ENCODE measurements around the gene TNFRSF4.

Gene TNFRSF4

DNA sequence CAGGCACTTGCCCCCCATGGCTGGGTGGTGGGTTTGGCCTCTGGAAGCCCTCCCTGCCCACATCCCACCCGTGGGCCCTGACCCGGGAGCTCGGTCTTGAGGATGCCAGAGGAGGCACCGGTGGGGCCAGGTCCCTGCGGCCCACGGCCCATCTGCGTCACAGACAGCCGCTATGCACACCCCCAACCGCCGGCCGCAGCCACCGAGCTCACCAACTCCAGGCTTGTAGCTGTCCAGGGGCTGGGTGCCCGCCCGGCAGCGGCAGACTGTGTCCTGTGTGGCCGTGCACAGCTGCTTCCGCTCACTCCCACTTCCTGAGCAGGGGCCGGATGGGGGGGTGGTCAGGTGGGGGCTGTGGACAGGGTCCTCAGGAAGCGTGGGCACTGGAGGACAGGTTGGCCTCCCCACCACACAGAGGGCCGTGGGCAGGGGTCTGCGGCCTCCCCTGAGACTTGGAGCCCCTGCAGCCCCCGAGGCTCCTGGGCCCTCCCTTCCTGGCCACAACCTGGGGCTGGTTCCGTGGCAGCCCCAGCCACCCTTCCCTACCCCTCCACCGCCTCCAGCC is 1.1 kb downstream of the TNFRSF4 start:
- Mint-ChIP-seq H3K27me3 (ENCODE audit: low read depth) (peaks cover 6% of the 10 kb centered on the region), H3K9me3 (no peaks in the 10 kb centered on the region), H3K36me3 (ENCODE audit: low read depth) (peaks cover 5% of the 10 kb centered on the region), H3K27ac (no peak overlapping the region), H3K4me3 (no peak overlapping the region), H3K4me1 (peaks cover 7% of the 10 kb centered on the region)
- TF ChIP-seq, protein P1, sequence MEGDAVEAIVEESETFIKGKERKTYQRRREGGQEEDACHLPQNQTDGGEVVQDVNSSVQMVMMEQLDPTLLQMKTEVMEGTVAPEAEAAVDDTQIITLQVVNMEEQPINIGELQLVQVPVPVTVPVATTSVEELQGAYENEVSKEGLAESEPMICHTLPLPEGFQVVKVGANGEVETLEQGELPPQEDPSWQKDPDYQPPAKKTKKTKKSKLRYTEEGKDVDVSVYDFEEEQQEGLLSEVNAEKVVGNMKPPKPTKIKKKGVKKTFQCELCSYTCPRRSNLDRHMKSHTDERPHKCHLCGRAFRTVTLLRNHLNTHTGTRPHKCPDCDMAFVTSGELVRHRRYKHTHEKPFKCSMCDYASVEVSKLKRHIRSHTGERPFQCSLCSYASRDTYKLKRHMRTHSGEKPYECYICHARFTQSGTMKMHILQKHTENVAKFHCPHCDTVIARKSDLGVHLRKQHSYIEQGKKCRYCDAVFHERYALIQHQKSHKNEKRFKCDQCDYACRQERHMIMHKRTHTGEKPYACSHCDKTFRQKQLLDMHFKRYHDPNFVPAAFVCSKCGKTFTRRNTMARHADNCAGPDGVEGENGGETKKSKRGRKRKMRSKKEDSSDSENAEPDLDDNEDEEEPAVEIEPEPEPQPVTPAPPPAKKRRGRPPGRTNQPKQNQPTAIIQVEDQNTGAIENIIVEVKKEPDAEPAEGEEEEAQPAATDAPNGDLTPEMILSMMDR (IDR thresholded peaks at IDR 0.05; ENCODE audit: unreplicated experiment in 3 of 3), result no peak

DNA sequence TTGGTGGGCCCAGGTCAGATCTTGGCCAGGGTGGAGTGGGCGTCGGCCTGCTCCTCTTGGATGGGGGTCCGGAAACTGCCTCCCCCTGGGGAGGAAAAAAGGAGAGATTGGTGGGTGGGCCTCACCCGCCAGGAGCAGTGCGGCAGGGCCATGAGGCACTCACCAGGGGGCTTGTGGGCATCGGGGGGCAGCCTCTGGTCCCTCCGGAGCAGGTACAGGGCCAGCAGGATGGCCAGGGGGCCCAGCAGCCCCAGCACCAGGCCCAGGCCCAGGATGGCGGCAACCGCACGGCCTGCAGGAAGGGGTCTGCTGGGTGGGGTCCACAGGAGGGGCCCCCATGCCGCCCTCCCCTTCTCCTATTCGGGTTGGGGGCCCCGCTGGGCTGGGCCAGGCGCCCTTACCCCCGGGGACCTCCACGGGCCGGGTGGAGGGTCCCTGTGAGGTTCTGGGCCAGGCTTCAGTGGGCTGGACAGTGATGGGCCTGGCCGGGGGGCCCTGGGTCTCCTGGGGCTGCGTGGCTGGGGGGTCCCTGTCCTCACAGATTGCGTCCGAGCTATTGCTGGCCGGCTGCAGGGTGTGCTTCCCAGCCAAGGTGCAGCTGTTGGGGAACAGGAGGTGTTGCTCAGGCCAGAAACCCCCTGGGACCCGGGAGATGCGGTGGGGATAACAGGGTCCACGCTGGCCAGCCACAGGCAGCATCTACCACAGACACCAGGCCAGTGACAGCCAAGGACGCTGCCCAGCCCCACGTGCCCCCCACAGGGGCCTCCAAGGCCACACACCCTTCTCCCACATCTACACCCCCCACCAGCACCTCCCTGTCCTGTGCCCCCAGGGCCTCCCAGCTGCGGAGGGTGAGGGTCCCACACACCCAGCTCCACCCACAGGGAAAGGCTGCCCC is 2.2 kb downstream of the TNFRSF4 start:
- Mint-ChIP-seq H3K4me1 (peaks cover 9% of the 10 kb centered on the region), H3K27ac (no peak overlapping the region), H3K27me3 (ENCODE audit: low read depth) (peaks cover 9% of the 10 kb centered on the region), H3K36me3 (ENCODE audit: low read depth) (peaks cover 4% of the 10 kb centered on the region), H3K9me3 (no peaks in the 10 kb centered on the region), H3K4me3 (no peak overlapping the region)
- TF ChIP-seq, protein P1 (IDR thresholded peaks at IDR 0.05; ENCODE audit: unreplicated experiment in 3 of 3), result no peak

DNA sequence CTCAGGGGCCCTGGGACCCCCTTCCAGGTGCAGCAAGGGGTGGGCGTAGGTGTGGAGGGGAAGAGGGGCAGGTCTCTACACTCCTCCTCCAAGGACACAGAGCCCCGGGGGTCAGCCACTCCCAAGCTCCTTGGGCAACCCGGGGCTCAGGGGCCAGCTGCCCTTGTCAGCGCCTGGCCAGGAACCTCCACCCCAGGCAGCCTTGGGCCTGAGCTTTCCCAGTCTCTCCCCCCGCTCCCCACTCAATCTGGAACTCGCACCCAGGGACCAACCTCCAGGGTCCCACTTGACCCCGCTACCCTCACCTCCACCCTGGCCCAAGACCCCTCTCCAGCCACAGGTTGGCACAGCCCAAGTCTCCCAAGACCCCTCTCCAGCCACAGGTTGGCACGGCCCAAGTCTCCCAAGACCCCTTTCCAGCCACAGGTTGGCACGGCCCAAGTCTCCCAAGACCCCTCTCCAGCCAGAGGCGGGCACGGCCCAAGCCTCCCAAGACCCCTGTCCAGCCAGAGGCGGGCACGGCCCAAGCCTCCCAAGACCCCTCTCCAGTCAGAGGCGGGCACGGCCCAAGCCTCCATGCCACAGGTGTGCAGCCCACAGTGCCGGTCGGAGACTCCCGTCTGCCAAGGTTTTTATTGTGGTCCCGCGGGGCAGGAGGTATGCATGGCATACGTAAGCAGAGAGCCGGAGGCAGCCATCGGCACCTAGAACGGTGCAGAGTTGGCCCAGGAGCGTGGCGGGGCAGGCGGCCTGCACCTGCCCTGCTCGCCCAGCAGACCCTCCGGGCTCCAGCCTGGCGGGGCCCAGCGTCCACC is 3.0 kb downstream of the TNFRSF4 start:
- Mint-ChIP-seq H3K9me3 (no peaks in the 10 kb centered on the region), H3K27ac (no peak overlapping the region), H3K4me1 (peaks cover 9% of the 10 kb centered on the region), H3K36me3 (ENCODE audit: low read depth) (no peaks in the 10 kb centered on the region), H3K4me3 (no peak overlapping the region), H3K27me3 (ENCODE audit: low read depth) (peaks cover 14% of the 10 kb centered on the region)
- TF ChIP-seq, protein P1 (IDR thresholded peaks at IDR 0.05; ENCODE audit: unreplicated experiment in 3 of 3), result no peak

DNA sequence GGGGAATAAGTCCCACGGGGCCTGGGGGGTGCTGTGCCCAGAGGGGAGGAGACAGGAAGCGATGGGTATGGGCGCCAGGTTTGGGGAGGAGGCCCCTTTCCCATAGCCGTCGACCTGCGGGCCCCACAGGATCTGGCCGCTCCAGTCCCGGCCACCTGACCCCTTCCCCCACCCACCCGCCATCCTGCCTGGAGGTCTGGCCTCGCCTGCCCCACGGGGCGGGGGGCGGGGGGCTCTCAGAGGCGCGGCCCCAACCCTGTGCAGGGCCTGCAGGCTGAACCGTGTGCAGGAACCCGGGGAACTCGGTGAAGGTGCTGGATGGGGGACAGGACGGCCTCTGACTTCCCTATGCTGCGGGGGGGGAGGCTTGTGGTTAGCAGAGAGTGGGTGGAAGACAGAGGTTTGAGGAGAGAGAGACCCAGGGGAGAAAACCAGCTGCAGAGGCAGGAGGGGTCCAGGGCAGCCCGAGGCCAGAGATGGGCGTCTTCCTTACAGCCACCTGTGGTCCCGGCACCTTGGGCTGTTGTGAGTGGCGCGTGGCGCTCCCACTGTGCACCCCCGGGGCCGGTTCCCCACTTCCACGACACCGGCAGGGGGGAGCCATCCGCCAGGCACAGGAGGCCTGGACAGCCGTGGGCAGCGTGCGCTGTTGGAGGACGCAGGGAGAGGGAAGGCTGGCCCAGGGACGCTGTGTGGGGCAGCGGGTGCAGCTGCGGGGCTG is 5.1 kb downstream of the TNFRSF4 start:
- Mint-ChIP-seq H3K36me3 (ENCODE audit: low read depth) (no peaks in the 10 kb centered on the region), H3K27ac (no peak overlapping the region), H3K4me3 (no peak overlapping the region), H3K4me1 (peaks cover 9% of the 10 kb centered on the region), H3K27me3 (ENCODE audit: low read depth) (peaks cover 14% of the 10 kb centered on the region), H3K9me3 (no peaks in the 10 kb centered on the region)
- TF ChIP-seq, protein P1 (IDR thresholded peaks at IDR 0.05; ENCODE audit: unreplicated experiment in 3 of 3), result no peak

DNA sequence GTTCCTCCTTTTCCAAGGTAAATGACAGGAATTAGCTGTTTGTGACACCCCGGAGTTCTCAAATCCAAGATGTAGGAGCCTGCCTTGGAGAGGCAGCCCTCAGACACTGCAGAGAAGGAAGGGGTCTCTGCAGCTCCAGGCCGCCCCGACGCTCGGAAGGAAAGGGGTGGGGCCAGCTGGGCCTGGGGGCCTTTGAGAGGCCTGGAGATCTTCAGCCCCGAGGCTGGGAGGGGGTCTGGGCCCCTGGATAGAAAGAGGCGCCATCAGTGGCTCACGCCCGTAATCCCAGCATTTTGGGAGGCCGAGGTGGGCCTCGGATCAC is 6.4 kb downstream of the TNFRSF4 start:
- Mint-ChIP-seq H3K36me3 (ENCODE audit: low read depth) (no peaks in the 10 kb centered on the region), H3K9me3 (no peaks in the 10 kb centered on the region), H3K4me3 (no peak overlapping the region), H3K27ac (no peak overlapping the region), H3K27me3 (ENCODE audit: low read depth) (peaks cover 14% of the 10 kb centered on the region), H3K4me1 (peaks cover 9% of the 10 kb centered on the region)
- TF ChIP-seq, protein P1 (IDR thresholded peaks at IDR 0.05; ENCODE audit: unreplicated experiment in 3 of 3), result no peak

Data from nephron (organoid).